Measurements from ENCODE around the gene PSTPIP2. TPM values are rescaled to one million over a fixed set of nuclear protein-coding genes. Genes with fewer than 3 reads are reported as not detected.

Gene PSTPIP2
- total and polyA plus RNA-seq, 2 of the 13 experiments (the other 11 are each of a cell fraction or from before 2014, with no cell fraction given): 0.25 to 0.27 TPM

DNA sequence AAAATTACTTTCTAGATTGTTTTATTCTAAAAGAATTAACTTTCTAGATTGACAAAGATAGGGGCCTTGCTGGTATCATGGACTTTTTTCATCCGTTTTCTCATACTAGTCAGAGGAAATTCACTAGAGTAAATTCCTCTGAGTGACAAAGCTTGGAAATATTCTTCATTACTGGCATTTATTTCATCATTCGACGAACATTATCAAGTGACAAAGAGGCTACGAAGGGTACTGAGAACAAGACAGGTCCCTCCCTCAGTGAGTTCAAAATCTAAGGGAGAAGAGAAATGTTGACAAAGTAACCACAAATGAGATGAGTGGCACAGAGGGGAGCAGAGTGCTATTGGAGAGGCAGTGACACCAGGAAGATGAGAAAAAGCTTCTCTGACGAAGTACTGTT, 109.2 kb downstream of the PSTPIP2 start:
- H3K4me2 ChIP-seq (ENCODE audit: low read depth, low read length): no peak overlapping the region
- 88% methylated on average over 5 of the region's 5 CpGs for WGBS (ENCODE audit: low lambda C conversion rate)
- POLR2A ChIA-PET: no interaction called here
- no peak overlapping the region for H3K27ac ChIP-seq (ENCODE audit: extremely low read length, insufficient read depth, low read length)
- no peaks in the 10 kb centered on the region for H3K9me3 ChIP-seq (ENCODE audit: low read length)
- peaks cover 0 to 7% of the 10 kb centered on the region in 2 experiments; a peak in 2 of 5 replicates for H3K36me3 ChIP-seq (replicated peaks in 1 of 2; ENCODE audit: control insufficient read depth in 1 of 2, insufficient read depth in 2 of 2, low read length in 2 of 2)
- no peak overlapping the region for H3K9ac ChIP-seq (ENCODE audit: insufficient read depth, low read depth, low read length)
- H3K4me1 ChIP-seq (ENCODE audit: insufficient read depth, low read length): peaks cover 27% of the 10 kb centered on the region
- in situ Hi-C loops (cut with HindIII; ENCODE audit: extremely low pct_ligation_motif_present, low pct_unique_long_range_greater_than_20kb) (no loop called here), intact Hi-C loops (cut with micrococcal nuclease; ENCODE audit: unreplicated experiment) (no loop called here)
- H2AFZ ChIP-seq (ENCODE audit: low read length): no peak overlapping the region
- peaks cover 19% of the 10 kb centered on the region for H3K79me2 ChIP-seq (ENCODE audit: insufficient read depth, low read length)
- no peak for FAIRE-seq
- no peaks in the 10 kb centered on the region; a peak in 1 of 5 replicates for H3K27me3 ChIP-seq (ENCODE audit: control insufficient read depth in 1 of 2, insufficient read depth in 2 of 2, low read length in 2 of 2)
- H3K4me3 ChIP-seq (replicated peaks in 1 of 3; ENCODE audit: insufficient read depth in 1 of 3, low read depth in 2 of 3, low read length in 3 of 3): no peak overlapping the region
- no peak for DNase-seq (ENCODE audit: low spot score)
- no peak for ATAC-seq
- BruUV-seq (replicated peaks): no TSS peak
- H4K20me1 ChIP-seq (ENCODE audit: insufficient read depth, low read length): no peaks in the 10 kb centered on the region
- CTCF ChIA-PET (ENCODE audit: low intra/inter-chr PET ratio, low total read pairs): no interaction called here
- TF ChIP-seq SAP130 (CRISPR knock-in tag; IDR thresholded peaks at IDR 0.05; ENCODE audit: low read depth): no peak
- TF ChIP-seq MAZ (IDR thresholded peaks at IDR 0.05; ENCODE audit: borderline replicate concordance, low read depth, low read length): no peak
- no peak for TF ChIP-seq MAZ (CRISPR knock-in tag; IDR thresholded peaks at IDR 0.05; ENCODE audit: low read depth)
- TF ChIP-seq SATB2 (CRISPR knock-in tag; IDR thresholded peaks at IDR 0.05): no peak
- no peak for TF ChIP-seq SAFB2 (CRISPR knock-in tag; IDR thresholded peaks at IDR 0.05; ENCODE audit: borderline replicate concordance, low read depth)
- TF ChIP-seq ELK4 (CRISPR knock-in tag; IDR thresholded peaks at IDR 0.05; ENCODE audit: borderline replicate concordance): no peak
- no peak for TF ChIP-seq PRDM10 (CRISPR knock-in tag; IDR thresholded peaks at IDR 0.05; ENCODE audit: low read depth)
- no peak for TF ChIP-seq IRF2 (CRISPR knock-in tag; IDR thresholded peaks at IDR 0.05)
- no peak for TF ChIP-seq RBM22 (optimal IDR thresholded peaks at IDR 0.05; ENCODE audit: low read length)
- no peak for TF ChIP-seq HBP1 (CRISPR knock-in tag; IDR thresholded peaks at IDR 0.05; ENCODE audit: low read depth)
- TF ChIP-seq, protein P1, sequence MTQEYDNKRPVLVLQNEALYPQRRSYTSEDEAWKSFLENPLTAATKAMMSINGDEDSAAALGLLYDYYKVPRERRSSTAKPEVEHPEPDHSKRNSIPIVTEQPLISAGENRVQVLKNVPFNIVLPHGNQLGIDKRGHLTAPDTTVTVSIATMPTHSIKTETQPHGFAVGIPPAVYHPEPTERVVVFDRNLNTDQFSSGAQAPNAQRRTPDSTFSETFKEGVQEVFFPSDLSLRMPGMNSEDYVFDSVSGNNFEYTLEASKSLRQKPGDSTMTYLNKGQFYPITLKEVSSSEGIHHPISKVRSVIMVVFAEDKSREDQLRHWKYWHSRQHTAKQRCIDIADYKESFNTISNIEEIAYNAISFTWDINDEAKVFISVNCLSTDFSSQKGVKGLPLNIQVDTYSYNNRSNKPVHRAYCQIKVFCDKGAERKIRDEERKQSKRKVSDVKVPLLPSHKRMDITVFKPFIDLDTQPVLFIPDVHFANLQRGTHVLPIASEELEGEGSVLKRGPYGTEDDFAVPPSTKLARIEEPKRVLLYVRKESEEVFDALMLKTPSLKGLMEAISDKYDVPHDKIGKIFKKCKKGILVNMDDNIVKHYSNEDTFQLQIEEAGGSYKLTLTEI (CRISPR knock-in tag; conservative IDR thresholded peaks at IDR 0.05): no peak
- TF ChIP-seq ZNF205 (CRISPR knock-in tag; IDR thresholded peaks at IDR 0.05): no peak
- no peak for TF ChIP-seq ZNF18 (CRISPR knock-in tag; IDR thresholded peaks at IDR 0.05; ENCODE audit: insufficient replicate concordance)
- no peak for TF ChIP-seq ZNF639 (CRISPR knock-in tag; conservative IDR thresholded peaks at IDR 0.05)

Measured in HepG2 (cell line).